SK-N-SH (cell line): Measurements from ENCODE around the gene MEGF8. TPM values are rescaled to one million over a fixed set of nuclear protein-coding genes. Genes with fewer than 3 reads are reported as not detected.

Experiments
- CTCF ChIA-PET: fragments of 300-600, 350-600 bp; formaldehyde crosslinking; extraction: SDS; loops from one replicate; lab custom pipeline; 2021; lab: Yijun Ruan, JAX
- POLR2A ChIA-PET: fragments of 350-600 bp; sonication (Branson Sonifier 250); formaldehyde crosslinking; extraction: SDS; loops from one replicate; lab custom pipeline; 2020; ENCODE audit warnings: antibody characterized with exemption, inconsistent platforms; lab: Yijun Ruan, JAX
- DNase-seq: peaks from one replicate; pipeline ENCODE4 v3.0.0; 2012
- H2AFZ ChIP-seq: fragments of 200-600 bp; sonication (generic); 2 replicates; pipeline ENCODE4 v1.8.1; 2016; ENCODE audit warnings: antibody characterized with exemption, mild to moderate bottlenecking, low read depth
- H3F3A ChIP-seq: fragments of 200-600 bp; sonication (generic); replicated peaks from 2 replicates; pipeline ENCODE3; 2016; ENCODE audit warnings: antibody characterized with exemption, mild to moderate bottlenecking; ENCODE audit not compliant: insufficient read depth
- H3K27ac ChIP-seq, 2 experiments: fragments of 200-500 bp in 1 of 2; fragments of 200-600 bp in 1 of 2; sonication (Bioruptor generic) in 1 of 2; sonication (generic), shearing (Covaris generic) in 1 of 2; 2 replicates each; pipeline versions ENCODE4 v1.5.1 to v1.6.1; 2014 to 2016; ENCODE audit warnings: low read depth in 2 of 2, inconsistent platforms in 1 of 2, low read length in 1 of 2, mild to moderate bottlenecking in 1 of 2, mixed read lengths in 1 of 2
- H3K27me3 ChIP-seq: fragments of 200-600 bp; sonication (generic), shearing (Covaris generic); 2 replicates; pipeline ENCODE4 v1.6.1; 2016; ENCODE audit warnings: mixed run types; ENCODE audit not compliant: insufficient read depth
- H3K36me3 ChIP-seq, 2 experiments: fragments of 200-500 bp in 1 of 2; fragments of 200-600 bp in 1 of 2; sonication (Bioruptor generic) in 1 of 2; sonication (generic) in 1 of 2; replicated peaks in 1 of 2; 2 replicates each; pipeline versions ENCODE3 to v1.5.1; 2014 to 2016; ENCODE audit warnings: low read length in 1 of 2, mild to moderate bottlenecking in 1 of 2; ENCODE audit not compliant: insufficient read depth in 2 of 2, control insufficient read depth in 1 of 2
- H3K4me1 ChIP-seq, 2 experiments: fragments of 200-500 bp in 1 of 2; fragments of 200-600 bp in 1 of 2; sonication (Bioruptor generic) in 1 of 2; sonication (generic), shearing (Covaris generic) in 1 of 2; 2 replicates each; pipeline versions ENCODE4 v1.5.1 to v1.6.1; 2014 to 2016; ENCODE audit warnings: low read depth in 1 of 2, low read length in 1 of 2, mixed run types in 1 of 2; ENCODE audit not compliant: insufficient read depth in 2 of 2, control insufficient read depth in 1 of 2
- H3K4me2 ChIP-seq: fragments of 200-600 bp; sonication (generic), shearing (Covaris generic); 2 replicates; pipeline ENCODE4 v1.6.1; 2017; ENCODE audit warnings: mixed run types
- H3K4me3 ChIP-seq, 2 experiments: fragments of 200-500 bp in 1 of 2; fragments of 200-600 bp in 1 of 2; sonication (Bioruptor generic) in 1 of 2; sonication (generic), shearing (Covaris generic) in 1 of 2; 2 replicates each; pipeline versions ENCODE4 v1.5.1 to v1.8.1; 2014 to 2016; ENCODE audit warnings: low read depth in 2 of 2, inconsistent platforms in 1 of 2, low read length in 1 of 2, mild to moderate bottlenecking in 1 of 2, mixed read lengths in 1 of 2, moderate library complexity in 1 of 2
- H3K79me2 ChIP-seq: fragments of 200-600 bp; sonication (generic); 2 replicates; pipeline ENCODE4 v1.8.1; 2017; ENCODE audit warnings: mild to moderate bottlenecking; ENCODE audit not compliant: insufficient read depth
- H3K9ac ChIP-seq: fragments of 200-600 bp; sonication (generic); 2 replicates; pipeline ENCODE4 v1.6.1; 2017; ENCODE audit warnings: mixed run types
- H3K9me2 ChIP-seq: fragments of 200-600 bp; sonication (generic); 2 replicates; pipeline ENCODE4 v1.6.1; 2017; ENCODE audit warnings: mixed run types
- H3K9me3 ChIP-seq: fragments of 200-600 bp; sonication (generic); 2 replicates; pipeline ENCODE4 v1.6.1; 2017; ENCODE audit warnings: mixed run types, mild to moderate bottlenecking, moderate library complexity
- H4K20me1 ChIP-seq: fragments of 200-600 bp; sonication (generic); 2 replicates; pipeline ENCODE4 v1.6.1; 2017; ENCODE audit warnings: mild to moderate bottlenecking, mixed run types; ENCODE audit not compliant: insufficient read depth
- CTCF ChIP-seq: fragments of 200-600 bp; sonication (generic); IDR thresholded peaks from 2 replicates; pipeline ENCODE4 v1.6.1; 2017; ENCODE audit warnings: antibody characterized with exemption, mild to moderate bottlenecking, moderate library complexity
- ELF1 ChIP-seq: IDR thresholded peaks from 2 replicates; pipeline ENCODE4 v1.4.0; 2012
- EZH2phosphoT487 ChIP-seq: fragments of 200-600 bp; sonication (generic); IDR thresholded peaks from 2 replicates; pipeline ENCODE4 v1.6.1; 2017; ENCODE audit warnings: low read depth, mixed run types, mild to moderate bottlenecking, antibody characterized with exemption, moderate library complexity, borderline replicate concordance
- FOSL2 ChIP-seq: IDR thresholded peaks from 2 replicates; pipeline ENCODE4 v1.4.0; 2012; ENCODE audit warnings: low read depth, mild to moderate bottlenecking, moderate library complexity, borderline replicate concordance
- FOXM1 ChIP-seq: IDR thresholded peaks from 2 replicates; pipeline ENCODE4 v1.4.0; 2012; ENCODE audit warnings: low read depth, mild to moderate bottlenecking
- GABPA ChIP-seq: IDR thresholded peaks from 2 replicates; pipeline ENCODE4 v1.4.0; 2012; ENCODE audit warnings: low read depth, mild to moderate bottlenecking
- GATA2 ChIP-seq: sonication (generic); formaldehyde crosslinking; IDR thresholded peaks from 2 replicates; pipeline ENCODE4 v1.5.0; 2020; ENCODE audit warnings: mild to moderate bottlenecking, missing genetic modification reagents
- IRF3 ChIP-seq: fragments of 150-350 bp; IDR thresholded peaks from 2 replicates; pipeline ENCODE4 v1.6.1; 2016; ENCODE audit warnings: mild to moderate bottlenecking, low read depth, low read length
- JUND ChIP-seq: IDR thresholded peaks from 2 replicates; pipeline ENCODE4 v1.4.0; 2012
- MAX ChIP-seq: IDR thresholded peaks from 2 replicates; pipeline ENCODE4 v1.4.0; 2012; ENCODE audit warnings: low read depth
- NFIC ChIP-seq: IDR thresholded peaks from 2 replicates; pipeline ENCODE4 v1.4.0; 2012; ENCODE audit warnings: borderline replicate concordance
- NRF1 ChIP-seq: IDR thresholded peaks from 2 replicates; pipeline ENCODE4 v1.6.1; 2012; ENCODE audit warnings: low read depth, mild to moderate bottlenecking, low read length
- POLR2AphosphoS5 ChIP-seq: IDR thresholded peaks from 2 replicates; pipeline ENCODE4 v1.6.1; 2012; ENCODE audit warnings: low read depth, low read length
- RAD21 ChIP-seq: IDR thresholded peaks from 2 replicates; pipeline ENCODE4 v1.6.1; 2012; ENCODE audit warnings: mild to moderate bottlenecking, low read length
- REST ChIP-seq: IDR thresholded peaks from 2 replicates; pipeline ENCODE4 v1.6.1; 2012; ENCODE audit warnings: mild to moderate bottlenecking, low read depth, low read length, moderate library complexity
- SIN3A ChIP-seq: IDR thresholded peaks from 2 replicates; pipeline ENCODE4 v1.6.1; 2012; ENCODE audit warnings: low read depth, mild to moderate bottlenecking, low read length, moderate library complexity, borderline replicate concordance
- SMC3 ChIP-seq: IDR thresholded peaks from 2 replicates; pipeline ENCODE4 v1.6.1; 2012; ENCODE audit warnings: low read depth, low read length, improper control_type of control experiment
- TAF1 ChIP-seq: IDR thresholded peaks from 2 replicates; pipeline ENCODE4 v1.6.1; 2012; ENCODE audit warnings: low read depth, mild to moderate bottlenecking, low read length, moderate library complexity, borderline replicate concordance
- TCF12 ChIP-seq: IDR thresholded peaks from 2 replicates; pipeline ENCODE4 v1.4.0; 2012
- TEAD4 ChIP-seq: IDR thresholded peaks from 2 replicates; pipeline ENCODE4 v1.4.0; 2012; ENCODE audit warnings: mild to moderate bottlenecking, borderline replicate concordance; ENCODE audit not compliant: insufficient read depth
- WGBS: methylation state at CpG from one replicate; pipeline ENCODE4 v1.1.6; 2017; ENCODE audit warnings: low lambda C conversion rate; 5-methylcytosine and 5-hydroxymethylcytosine counted together
- polyA plus RNA-seq, 3 experiments: library from polyadenylated mRNA; depleted of rRNA; stranded (reverse); fragments of >200 nt; gene quantifications; 2 replicates each; pipeline ENCODE4 v1.2.3, GENCODE V29; 2012
- TF ChIP-seq, protein P1 (sequence below): IDR thresholded peaks from 2 replicates; pipeline ENCODE4 v1.4.0; 2012; ENCODE audit warnings: low read depth, borderline replicate concordance
- TF ChIP-seq, protein P2 (sequence below): fragments of 150-350 bp; IDR thresholded peaks from 2 replicates; pipeline ENCODE4 v1.6.1; 2017; ENCODE audit warnings: antibody characterized with exemption, low read length, low read depth, borderline replicate concordance
- TF ChIP-seq, protein P3 (sequence below): IDR thresholded peaks from 2 replicates; pipeline ENCODE4; 2012

MEGF8 gene
- polyA plus RNA-seq, 1 of the 3 experiments (the other 2 are of a cell fraction) = 19.1 TPM

GRCh38 chr19:42386974-42387707, 61.7 kb downstream of the MEGF8 start:
- peak overlapping the region; percentile 73; the same call in 1 of the 2 replicates for H2AFZ ChIP-seq
- H3K79me2 ChIP-seq = no peaks in the 10 kb centered on the region
- no peaks in the 10 kb centered on the region for H4K20me1 ChIP-seq
- no peaks in the 10 kb centered on the region; the same call in none of the 2 replicates for H3K27me3 ChIP-seq
- ChIA-PET CTCF (interaction anchor here (0.8 to 4.2 kb wide), 6 partner anchors 9 to 17 kb away, joined by 3 to 32 read pairs (median 4); no protein-coding TSS in a partner anchor), POLR2A (interaction anchor here (1.0 kb wide), 1 partner anchor 14 kb away, joined by 3 read pairs; no protein-coding TSS in a partner anchor)
- peaks cover 5% of the 10 kb centered on the region for H3F3A ChIP-seq
- H3K4me2 ChIP-seq = peak overlapping the region; percentile 80
- H3K4me1 ChIP-seq = no peaks in the 10 kb centered on the region; a peak in 1 of 4 replicates
- WGBS = 4% methylated on average over 41 of the region's 48 CpGs
- 0 out of 2 replicates have a peak overlapping the region, but pooled peaks have one; percentile 26 for H3K9ac ChIP-seq
- H3K4me3 ChIP-seq = peak overlapping the region; percentile 47 to 60
- H3K9me3 ChIP-seq = no peaks in the 10 kb centered on the region
- peak; percentile 91 for DNase-seq
- H3K27ac ChIP-seq = no peak overlapping the region; a peak in 1 of 4 replicates
- no peaks in the 10 kb centered on the region for H3K36me3 ChIP-seq
- no peaks in the 10 kb centered on the region for H3K9me2 ChIP-seq
- TF ChIP-seq POLR2AphosphoS5 (no peak), ELF1 (no peak), FOSL2 (no peak), MAX (no peak), TEAD4 (no peak), NRF1 (0 out of 2 replicates have a peak, but pooled peaks have one; percentile 1), SMC3 (peak; percentile 39; the same call in 1 of the 2 replicates), NFIC (no peak), TAF1 (peak; percentile 30; the same call in 1 of the 2 replicates), REST (no peak), JUND (no peak), CTCF (peak; percentile 51), GATA2 (CRISPR knock-in tag) (no peak), TCF12 (no peak), RAD21 (peak; percentile 45; the same call in 1 of the 2 replicates), FOXM1 (no peak), GABPA (no peak), EZH2phosphoT487 (no peak), SIN3A (no peak), IRF3 (no peak)
- TF ChIP-seq, protein P1, sequence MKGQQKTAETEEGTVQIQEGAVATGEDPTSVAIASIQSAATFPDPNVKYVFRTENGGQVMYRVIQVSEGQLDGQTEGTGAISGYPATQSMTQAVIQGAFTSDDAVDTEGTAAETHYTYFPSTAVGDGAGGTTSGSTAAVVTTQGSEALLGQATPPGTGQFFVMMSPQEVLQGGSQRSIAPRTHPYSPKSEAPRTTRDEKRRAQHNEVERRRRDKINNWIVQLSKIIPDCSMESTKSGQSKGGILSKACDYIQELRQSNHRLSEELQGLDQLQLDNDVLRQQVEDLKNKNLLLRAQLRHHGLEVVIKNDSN = no peak
- TF ChIP-seq, protein P2, sequence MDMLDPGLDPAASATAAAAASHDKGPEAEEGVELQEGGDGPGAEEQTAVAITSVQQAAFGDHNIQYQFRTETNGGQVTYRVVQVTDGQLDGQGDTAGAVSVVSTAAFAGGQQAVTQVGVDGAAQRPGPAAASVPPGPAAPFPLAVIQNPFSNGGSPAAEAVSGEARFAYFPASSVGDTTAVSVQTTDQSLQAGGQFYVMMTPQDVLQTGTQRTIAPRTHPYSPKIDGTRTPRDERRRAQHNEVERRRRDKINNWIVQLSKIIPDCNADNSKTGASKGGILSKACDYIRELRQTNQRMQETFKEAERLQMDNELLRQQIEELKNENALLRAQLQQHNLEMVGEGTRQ = no peak
- TF ChIP-seq, protein P3, sequence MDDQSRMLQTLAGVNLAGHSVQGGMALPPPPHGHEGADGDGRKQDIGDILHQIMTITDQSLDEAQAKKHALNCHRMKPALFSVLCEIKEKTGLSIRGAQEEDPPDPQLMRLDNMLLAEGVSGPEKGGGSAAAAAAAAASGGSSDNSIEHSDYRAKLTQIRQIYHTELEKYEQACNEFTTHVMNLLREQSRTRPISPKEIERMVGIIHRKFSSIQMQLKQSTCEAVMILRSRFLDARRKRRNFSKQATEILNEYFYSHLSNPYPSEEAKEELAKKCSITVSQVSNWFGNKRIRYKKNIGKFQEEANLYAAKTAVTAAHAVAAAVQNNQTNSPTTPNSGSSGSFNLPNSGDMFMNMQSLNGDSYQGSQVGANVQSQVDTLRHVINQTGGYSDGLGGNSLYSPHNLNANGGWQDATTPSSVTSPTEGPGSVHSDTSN = no peak
